Body of pancreas (tissue), 4 donors: ENCODE measurements around the gene KRT23.

ENCODE experiments used
- CTCF ChIP-seq, 7 experiments: fragments of 450-650 bp in 4 of 7; fragments of 200-600 bp in 3 of 7; sonication (generic) in 3 of 7; IDR thresholded peaks; one replicate each; pipeline ENCODE4 v1.5.1; 2016 to 2019; ENCODE audit warnings: antibody characterized with exemption in 7 of 7
- POLR2A ChIP-seq, 3 donors: fragments of 450-650 bp; IDR thresholded peaks; one replicate each; pipeline ENCODE4 v1.6.1; 2016; ENCODE audit warnings: antibody characterized with exemption in 3 of 3, mild to moderate bottlenecking in 2 of 3

- TF ChIP-seq CTCF (IDR thresholded peaks at IDR 0.05) = no peak
- no peak for TF ChIP-seq POLR2A (IDR thresholded peaks at IDR 0.05)
Measured at GRCh38 chr17:40921026-40921425, 16.4 kb downstream of the KRT23 start.
